ENCODE measurements around the gene LRRC37A.
"Not testable (repeated sequence)": the region's sequence is repeated elsewhere in the genome, so short reads cannot be mapped to it uniquely, and the experiment has no call there.

GRCh38 chr17:46259845-46260661 lies 34.9 kb upstream of the LRRC37A start:
- not testable (repeated sequence) for TF ChIP-seq CTCF (IDR thresholded peaks at IDR 0.05 in 4 of 5, conservative IDR thresholded peaks at IDR 0.05 in 1 of 5); POLR2A (IDR thresholded peaks at IDR 0.05)

All from gastrocnemius medialis (tissue), 4 donors.